Measurements from ENCODE around the gene MAGEA9B. TPM values are rescaled to one million over a fixed set of nuclear protein-coding genes. Genes with fewer than 3 reads are reported as not detected.
"Not testable (repeated sequence)": the region's sequence is repeated elsewhere in the genome, so short reads cannot be mapped to it uniquely, and the experiment has no call there.

The MAGEA9B gene
- total RNA-seq, 4 donors from 2014 or later: not detected

- TF ChIP-seq CTCF (IDR thresholded peaks at IDR 0.05) (no peak), POLR2AphosphoS5 (IDR thresholded peaks at IDR 0.05) (no peak), POLR2A (IDR thresholded peaks at IDR 0.05; ENCODE audit: low read depth) (no peak), EP300 (IDR thresholded peaks at IDR 0.05) (no peak)
- no peaks in the 10 kb centered on the region for H3K9me3 ChIP-seq
- peaks cover 11 to 31% (median 23%) of the 10 kb centered on the region in 4 donors for H3K4me1 ChIP-seq
- no peaks in the 10 kb centered on the region for H3K36me3 ChIP-seq
- no peak for DNase-seq (ENCODE audit: extremely low spot score)
- no peaks in the 10 kb centered on the region for H3K27me3 ChIP-seq
- intact Hi-C loops (cut with DNase I): loop anchor here (5.0 kb wide), 1 partner anchor 66 kb away; no protein-coding TSS in a partner anchor
- WGBS: 59% methylated on average over 2 of the region's 2 CpGs
- H3K4me3 ChIP-seq: no peak overlapping the region
- H3K27ac ChIP-seq (replicated peaks in 1 of 4): no peak overlapping the region
These were observed 41.5 kb upstream of the MAGEA9B start for GRCh38 chrX:149628768-149629167.

GRCh38 chrX:149628280-149628679 lies 41.0 kb upstream of the MAGEA9B start:
- Histone ChIP-seq H3K36me3 (no peaks in the 10 kb centered on the region), H3K4me1 (peaks cover 11 to 31% (median 23%) of the 10 kb centered on the region in 4 donors), H3K27ac (replicated peaks in 1 of 4) (no peak overlapping the region), H3K9me3 (no peaks in the 10 kb centered on the region), H3K27me3 (no peaks in the 10 kb centered on the region), H3K4me3 (no peak overlapping the region)
- WGBS: 94% methylated on average over 2 of the region's 3 CpGs
- no peak for TF ChIP-seq POLR2AphosphoS5 (IDR thresholded peaks at IDR 0.05)
- DNase-seq (ENCODE audit: extremely low spot score): no peak
- intact Hi-C loops (cut with DNase I): loop anchor here (5.0 kb wide), 1 partner anchor 66 kb away; no protein-coding TSS in a partner anchor

GRCh38 chrX:149626829-149627228 lies 39.6 kb upstream of the MAGEA9B start:
- intact Hi-C loops (cut with DNase I): loop anchor here (5.0 kb wide), 1 partner anchor 65 kb away; no protein-coding TSS in a partner anchor
- WGBS: 66% methylated on average over 6 of the region's 8 CpGs
- H3K36me3 ChIP-seq: not testable (repeated sequence)

GRCh38 chrX:149619662-149620061 lies 32.4 kb upstream of the MAGEA9B start:
- H3K4me1 ChIP-seq; H3K27me3 ChIP-seq; H3K9me3 ChIP-seq; intact Hi-C loops (cut with DNase I); H3K36me3 ChIP-seq; H3K27ac ChIP-seq (replicated peaks in 1 of 4); H3K4me3 ChIP-seq; DNase-seq (ENCODE audit: extremely low spot score): not testable (repeated sequence)
- WGBS: 25% methylated on average over 1 of the region's 1 CpG

More at GRCh38 chrX:149626829-149627228, 39.6 kb upstream of the MAGEA9B start:
- not testable (repeated sequence) for DNase-seq (ENCODE audit: extremely low spot score); H3K9me3 ChIP-seq; H3K27ac ChIP-seq (replicated peaks in 1 of 4); H3K27me3 ChIP-seq; H3K4me3 ChIP-seq
- H3K4me1 ChIP-seq: peaks cover 11 to 30% (median 20%) of the 10 kb centered on the region in 4 donors

- H3K9me3 ChIP-seq: no peaks in the 10 kb centered on the region
- no peaks in the 10 kb centered on the region for H3K4me1 ChIP-seq
- H3K36me3 ChIP-seq: no peaks in the 10 kb centered on the region
- H3K27ac ChIP-seq (replicated peaks in 1 of 4): no peak overlapping the region
- no peak overlapping the region for H3K4me3 ChIP-seq
- DNase-seq (ENCODE audit: extremely low spot score): no peak
- TF ChIP-seq POLR2AphosphoS5 (IDR thresholded peaks at IDR 0.05) (no peak), EP300 (IDR thresholded peaks at IDR 0.05) (no peak), CTCF (IDR thresholded peaks at IDR 0.05) (no peak), POLR2A (IDR thresholded peaks at IDR 0.05; ENCODE audit: low read depth) (no peak)
- intact Hi-C loops (cut with DNase I): no loop called here
- no peaks in the 10 kb centered on the region for H3K27me3 ChIP-seq
- 52% methylated on average over 3 of the region's 3 CpGs for whole genome bisulfite sequencing
These were observed 31.6 kb upstream of the MAGEA9B start for GRCh38 chrX:149618871-149619270.

GRCh38 chrX:149611623-149612175 lies 24.4 kb upstream of the MAGEA9B start:
- TF ChIP-seq POLR2AphosphoS5 (IDR thresholded peaks at IDR 0.05) (no peak), EP300 (IDR thresholded peaks at IDR 0.05) (no peak), POLR2A (IDR thresholded peaks at IDR 0.05; ENCODE audit: low read depth) (no peak), CTCF (IDR thresholded peaks at IDR 0.05) (no peak)
- no peaks in the 10 kb centered on the region for H3K9me3 ChIP-seq
- peaks cover 0 to under 1% (median 0%) of the 10 kb centered on the region in 4 donors for H3K4me1 ChIP-seq
- H3K36me3 ChIP-seq: peaks cover 0 to 9% (median 4%) of the 10 kb centered on the region in 4 donors
- H3K27me3 ChIP-seq: no peaks in the 10 kb centered on the region
- no peak overlapping the region for H3K27ac ChIP-seq (replicated peaks in 1 of 4)
- H3K4me3 ChIP-seq: no peak overlapping the region
- intact Hi-C loops (cut with DNase I): no loop called here
- 69% methylated on average over 1 of the region's 1 CpG for WGBS
- no peak for DNase-seq (ENCODE audit: extremely low spot score)
